IMR-90 (cell line): Measurements from ENCODE around the gene HSF2BP.
"Not testable (repeated sequence)": the region's sequence is repeated elsewhere in the genome, so short reads cannot be mapped to it uniquely, and the experiment has no call there.

ENCODE experiments used
- CTCF ChIP-seq: conservative IDR thresholded peaks from 2 replicates; pipeline ENCODE4 v1.5.1; 2012; ENCODE audit warnings: mild to moderate bottlenecking, low read depth, low read length, improper control_type of control experiment
- POLR2A ChIP-seq: IDR thresholded peaks from 2 replicates; pipeline ENCODE4 v1.6.1; 2012; ENCODE audit warnings: mild to moderate bottlenecking, low read depth, low read length
- RCOR1 ChIP-seq: IDR thresholded peaks from 2 replicates; pipeline ENCODE4 v1.6.1; 2012; ENCODE audit warnings: mild to moderate bottlenecking, low read length, improper control_type of control experiment; ENCODE audit not compliant: insufficient replicate concordance
- SMC3 ChIP-seq: fragments of 150-350 bp; IDR thresholded peaks from 2 replicates; pipeline ENCODE4 v1.6.1; 2016; ENCODE audit warnings: low read depth, mild to moderate bottlenecking, antibody characterized with exemption, low read length, moderate library complexity

GRCh38 chr21:43502407-43503071, 156.7 kb downstream of the HSF2BP start:
- not testable (repeated sequence) for TF ChIP-seq CTCF, POLR2A, RCOR1, SMC3
